Brain pericyte (primary cell): Measurements from ENCODE around the gene CASKIN2.
"Not testable (repeated sequence)": the region's sequence is repeated elsewhere in the genome, so short reads cannot be mapped to it uniquely, and the experiment has no call there.

Experiments
- DNase-seq: peaks from one replicate; pipeline ENCODE4 v3.0.0-alpha.2; 2012; ENCODE audit warnings: low read depth, low spot score

The CASKIN2 gene

GRCh38 chr17:75490953-75491649, 24.2 kb downstream of the CASKIN2 start:
- no peak for DNase-seq

GRCh38 chr17:75490173-75490743, 25.1 kb downstream of the CASKIN2 start:
- DNase-seq = no peak

- DNase-seq = no peak
Measured at GRCh38 chr17:75489511-75489955, 25.8 kb downstream of the CASKIN2 start.

- no peak for DNase-seq
Measured at GRCh38 chr17:75488693-75489510, 26.4 kb downstream of the CASKIN2 start.

DNA sequence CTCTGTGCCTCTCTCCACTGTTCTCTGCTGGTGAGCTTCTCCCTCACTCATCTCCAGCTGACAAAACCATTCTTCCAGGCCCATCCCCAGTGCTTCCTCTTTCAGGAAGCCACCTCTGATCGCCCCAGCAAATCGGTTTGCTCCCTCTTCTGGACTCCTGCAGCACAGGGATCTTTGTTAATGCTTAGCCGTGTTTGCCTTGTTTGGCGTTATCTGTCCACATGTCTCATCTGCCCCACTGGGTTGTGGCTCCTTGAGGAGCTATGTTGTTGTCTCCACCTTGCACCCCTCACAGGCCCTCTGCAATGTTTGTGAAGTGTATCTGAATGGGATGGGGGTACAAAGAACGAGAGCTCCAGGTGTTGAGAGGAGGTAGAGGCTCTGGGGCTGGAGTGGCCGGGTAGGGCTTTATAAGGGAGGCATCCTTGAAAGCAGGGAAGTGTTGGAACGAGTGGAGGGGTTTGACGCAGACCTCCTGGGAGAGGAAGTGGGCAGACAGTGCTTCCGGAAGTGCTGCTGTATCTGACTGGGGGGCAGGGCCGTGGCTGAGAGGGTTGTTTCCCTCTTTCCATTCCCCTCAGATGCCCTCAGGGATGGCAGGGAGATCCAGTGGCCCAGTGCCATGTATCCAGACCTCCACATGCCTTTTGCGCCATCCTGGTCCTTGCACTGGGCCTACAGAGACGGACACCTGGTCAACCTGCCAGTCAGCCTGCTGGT, 27.8 kb downstream of the CASKIN2 start:
- DNase-seq = no peak

DNA sequence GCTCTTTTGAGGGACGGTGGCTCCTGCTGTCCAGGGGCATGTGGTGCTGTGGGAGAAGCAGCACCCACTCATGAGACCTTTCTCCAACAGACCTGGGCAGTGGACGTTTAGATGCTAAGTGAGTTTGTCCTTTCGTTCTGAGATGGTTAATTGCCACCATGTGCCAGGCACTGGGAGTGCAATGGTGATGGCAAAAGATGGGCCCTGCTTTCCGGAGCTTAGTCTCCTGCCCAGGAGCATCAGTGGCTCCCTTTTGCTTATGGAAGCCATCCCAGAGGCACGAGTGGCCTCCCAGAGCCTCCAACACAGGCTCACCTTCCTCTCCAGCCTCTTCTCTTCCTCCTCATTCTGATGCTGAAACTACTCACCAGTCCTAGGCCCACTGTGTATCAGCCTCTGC, 28.4 kb downstream of the CASKIN2 start:
- DNase-seq = no peak

- no peak for DNase-seq
Measured at GRCh38 chr17:75486151-75486550, 29.2 kb downstream of the CASKIN2 start.

DNA sequence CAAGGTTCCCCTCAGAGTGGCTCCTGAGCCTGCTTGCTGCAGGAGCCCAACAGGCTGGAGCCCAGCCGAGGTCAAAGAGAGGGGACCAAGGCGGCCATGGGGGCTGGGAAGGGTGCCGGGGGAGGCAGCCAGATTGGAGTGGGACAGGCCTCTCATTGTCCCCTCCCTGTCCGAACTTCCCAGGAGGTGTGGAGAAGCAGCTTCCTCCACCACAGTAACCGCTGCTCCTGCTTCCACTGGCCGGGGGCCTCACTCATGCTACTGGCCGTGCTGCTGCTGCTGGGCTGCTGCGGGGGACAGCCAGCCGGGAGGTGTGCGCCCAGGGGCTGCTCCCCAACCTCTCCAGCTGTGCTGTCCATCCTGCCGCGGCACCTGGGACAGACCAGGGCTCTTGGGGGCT, 29.6 kb downstream of the CASKIN2 start:
- DNase-seq = no peak

GRCh38 chr17:75482098-75482942, 33.0 kb downstream of the CASKIN2 start:
- DNase-seq = no peak

DNA sequence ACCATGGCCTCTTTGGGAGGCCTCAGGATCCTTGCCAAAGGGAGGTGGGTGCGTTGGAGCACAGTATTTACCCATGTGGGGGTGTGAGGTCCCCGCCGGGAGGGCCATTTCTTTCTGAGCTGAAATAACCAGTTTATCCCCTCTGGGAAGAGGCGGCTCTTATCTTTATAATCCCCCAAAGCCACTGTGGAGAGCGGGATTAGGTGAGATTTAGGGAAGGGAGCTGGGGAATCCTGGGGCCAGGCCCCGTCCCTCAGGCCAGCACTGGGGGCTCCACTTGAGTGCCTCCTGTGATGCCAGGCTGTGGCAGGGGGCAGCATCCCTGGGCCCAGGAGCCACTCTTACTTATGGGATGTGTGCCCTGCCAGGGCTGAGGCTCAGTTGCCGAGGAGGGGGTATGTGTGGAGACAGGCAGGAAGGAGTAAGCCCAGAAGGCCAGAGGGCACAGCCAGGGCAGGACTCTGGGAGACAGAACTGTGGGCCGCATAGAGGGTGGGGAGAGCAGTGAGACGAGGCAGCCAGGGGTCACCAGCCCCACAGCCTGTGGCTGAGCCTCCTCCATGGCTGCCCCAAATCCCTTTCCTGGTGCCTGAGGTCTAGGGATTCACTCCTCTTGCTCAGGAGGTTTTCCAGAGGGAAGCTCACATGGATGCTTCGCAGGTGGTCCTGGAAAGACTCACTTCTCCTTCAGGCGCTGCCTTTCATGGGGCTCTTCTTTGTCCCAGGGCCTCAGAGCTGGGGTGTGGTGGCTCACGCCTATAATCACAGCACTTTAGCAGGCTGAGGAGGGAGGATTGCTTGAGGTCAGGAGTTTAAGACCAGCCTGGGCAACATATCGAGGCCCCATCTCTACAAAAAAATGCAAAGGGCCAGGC, 33.9 kb downstream of the CASKIN2 start:
- no peak for DNase-seq

DNA sequence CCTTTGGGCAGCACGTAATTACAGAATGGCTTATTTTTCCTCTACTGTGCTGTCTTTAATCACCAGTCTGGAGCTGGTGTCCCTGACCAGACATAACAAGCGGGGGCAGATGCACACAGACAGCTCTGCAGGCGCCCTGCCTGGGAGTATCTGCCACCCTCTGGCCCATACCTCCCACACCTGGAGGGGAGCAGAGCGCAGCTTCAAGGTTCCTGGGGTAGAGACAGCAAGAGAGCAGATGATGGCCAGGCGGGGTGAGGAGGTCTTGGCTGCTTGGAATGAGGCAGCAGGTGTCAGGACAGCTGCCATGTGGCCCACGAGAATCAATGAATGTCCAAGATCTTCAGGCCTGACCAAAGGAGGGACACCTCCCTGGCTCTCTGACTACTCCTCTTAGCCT, 35.1 kb downstream of the CASKIN2 start:
- no peak for DNase-seq

- DNase-seq = no peak
Measured at GRCh38 chr17:75478508-75478907, 36.8 kb downstream of the CASKIN2 start.

DNA sequence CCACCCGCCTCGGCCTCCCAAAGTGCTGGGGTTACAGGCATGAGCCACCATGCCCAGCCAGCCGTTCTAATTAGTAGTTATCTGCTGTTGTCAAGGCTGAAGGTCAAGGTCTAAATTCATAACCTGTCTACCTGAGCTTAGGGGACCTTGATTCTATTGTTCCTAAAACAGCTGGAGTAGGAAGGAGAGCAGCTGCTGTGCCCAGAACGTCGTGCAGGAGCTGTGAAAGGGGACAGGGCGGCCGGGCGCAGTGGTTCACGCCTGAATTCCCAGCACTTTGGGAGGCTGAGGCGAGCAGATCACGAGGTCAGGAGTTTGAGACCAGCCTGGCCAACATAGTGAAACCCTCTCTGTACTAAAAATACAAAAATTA, 37.9 kb downstream of the CASKIN2 start:
- DNase-seq = not testable (repeated sequence)

DNA sequence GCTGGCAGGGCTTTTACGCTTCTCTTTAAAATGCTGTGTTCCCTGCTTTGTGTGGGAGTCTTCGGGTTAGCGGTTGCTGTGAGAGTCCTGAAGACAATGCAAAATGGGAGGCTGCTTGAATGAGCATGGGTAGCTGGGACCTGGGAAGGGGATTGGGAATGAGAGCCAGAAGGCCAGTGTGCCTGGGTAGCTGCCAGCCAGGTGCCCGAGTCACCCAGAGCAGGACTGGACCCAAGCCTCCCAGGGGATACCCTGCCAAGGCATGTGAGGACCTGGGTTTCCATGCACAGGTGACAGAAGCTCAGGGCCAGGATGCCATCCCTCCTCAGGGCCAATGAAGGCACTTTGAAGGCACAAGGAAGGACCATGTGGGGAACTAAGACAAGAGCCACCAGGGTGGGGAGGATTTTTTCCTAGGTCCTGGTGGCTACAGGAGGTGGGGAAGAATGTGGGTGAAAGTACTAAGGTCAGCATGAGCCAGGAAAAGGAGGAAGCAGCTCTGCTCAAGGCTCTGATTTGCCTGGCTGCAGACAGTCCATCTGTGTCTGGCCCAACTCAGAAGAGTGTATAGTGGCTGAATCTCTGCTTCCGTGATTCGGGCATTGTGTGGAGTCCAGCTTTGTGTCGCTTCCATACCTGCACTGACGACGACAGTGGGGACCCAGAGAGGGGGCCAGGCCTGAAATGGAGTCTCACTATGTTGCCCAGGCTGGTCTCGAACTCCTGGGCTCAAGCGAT, 38.4 kb downstream of the CASKIN2 start:
- DNase-seq = no peak

DNA sequence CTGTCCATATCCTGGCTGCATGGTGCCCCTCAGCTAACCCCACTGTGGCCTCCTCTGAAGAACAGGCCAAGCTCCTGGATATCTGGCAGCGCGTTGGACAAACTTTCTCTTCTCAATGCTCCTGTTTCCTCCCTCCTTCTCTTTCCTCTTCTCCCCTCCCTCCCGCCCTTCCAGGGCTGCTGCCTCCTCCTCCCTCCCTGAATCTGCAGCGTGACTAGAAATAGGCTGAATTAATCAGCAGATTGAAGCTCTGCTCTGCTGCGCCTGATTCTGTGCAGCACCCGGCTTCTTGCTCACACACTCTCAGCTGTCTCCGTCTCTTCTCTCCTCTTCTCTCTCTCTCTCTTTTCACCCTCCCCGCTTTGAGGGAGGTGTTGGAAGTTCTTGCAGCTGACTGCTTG, 39.1 kb downstream of the CASKIN2 start:
- no peak for DNase-seq

DNA sequence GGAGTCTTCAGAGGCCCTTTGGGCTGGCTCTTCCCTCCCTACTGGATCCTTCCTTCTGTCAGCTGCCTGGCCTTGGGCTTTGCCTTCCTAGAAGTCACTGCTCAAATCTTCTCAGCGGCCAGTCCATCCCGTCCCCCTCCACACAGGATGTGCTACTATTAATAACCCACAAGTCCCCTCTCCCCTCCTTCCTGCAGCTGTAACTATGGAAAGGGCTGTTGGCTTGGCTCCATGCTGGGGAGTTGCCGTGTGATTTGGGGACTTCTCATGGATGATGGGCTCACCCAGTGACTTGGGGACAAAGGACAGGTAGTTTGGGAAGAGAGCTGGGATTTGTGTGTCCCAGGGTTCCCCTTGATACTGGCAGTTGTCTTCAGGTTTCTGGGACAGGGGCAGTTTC, 39.5 kb downstream of the CASKIN2 start:
- no peak for DNase-seq

DNA sequence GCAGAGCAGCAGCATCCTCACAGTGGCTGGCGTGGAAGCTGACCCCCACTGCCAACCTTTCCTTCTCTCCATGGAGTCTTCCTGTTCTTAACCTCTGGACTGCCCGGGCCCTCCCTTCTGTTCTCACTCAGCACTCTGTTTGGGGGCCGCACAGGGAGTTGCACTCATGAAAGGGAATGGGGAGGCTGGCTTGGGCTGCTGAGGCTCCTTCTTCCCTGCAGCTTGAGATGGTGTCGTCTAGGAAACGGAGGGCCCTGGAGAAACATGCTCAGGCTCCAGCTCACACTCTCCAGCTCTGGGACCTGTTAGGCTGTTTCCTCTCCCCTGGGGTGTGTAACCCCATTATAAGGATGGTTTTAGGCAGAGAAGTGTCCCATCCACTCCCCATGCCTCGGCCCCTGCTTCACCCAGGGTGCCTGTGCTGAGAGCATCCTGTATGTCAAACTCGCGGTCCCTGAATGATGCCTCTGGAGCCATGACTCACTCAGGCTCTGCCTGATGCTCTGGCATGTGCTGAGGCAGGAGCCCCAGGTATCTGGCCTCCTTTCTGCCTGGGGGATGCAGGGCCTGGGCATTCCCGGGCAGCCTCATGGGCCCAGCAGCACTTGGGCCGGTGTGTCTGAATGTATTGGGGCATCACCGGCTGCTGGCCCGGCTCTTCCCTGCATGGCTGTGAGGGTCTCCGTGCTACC, 40.0 kb downstream of the CASKIN2 start:
- DNase-seq = peak; percentile 34

- no peak for DNase-seq
Measured at GRCh38 chr17:75474736-75475135, 40.6 kb downstream of the CASKIN2 start.

- DNase-seq = no peak
Measured at GRCh38 chr17:75473246-75473645, 42.1 kb downstream of the CASKIN2 start.
